GM21528 (cell line): ENCODE results near the gene SYMPK.

Experiments used
- ATAC-seq: cut with Tn5 transposase; IDR thresholded peaks from one replicate; pipeline ENCODE4 v1.9.1; 2021; ENCODE audit warnings: mild to moderate bottlenecking, moderate library complexity; ENCODE audit not compliant: unreplicated experiment, low FRiP score

Gene SYMPK

GRCh38 chr19:45785097-45785496 is 77.8 kb downstream of the SYMPK start:
- no peak for ATAC-seq

GRCh38 chr19:45784096-45784495 is 78.9 kb downstream of the SYMPK start:
- ATAC-seq: no peak

GRCh38 chr19:45782820-45783785 is 79.8 kb downstream of the SYMPK start:
- no peak for ATAC-seq

GRCh38 chr19:45782162-45782691 is 80.7 kb downstream of the SYMPK start, which contains the start of gene DMPK:
TSS of gene DMPK (minus strand) at chr19:45782490. CDS start at chr19:45782352, 138 bp downstream.
- no peak for ATAC-seq

GRCh38 chr19:45781214-45782161 is 81.5 kb downstream of the SYMPK start:
- no peak for ATAC-seq

- no peak for ATAC-seq
Measured at GRCh38 chr19:45780448-45781213, 82.3 kb downstream of the SYMPK start.

- ATAC-seq: no peak
Measured at GRCh38 chr19:45780146-45780447, 82.8 kb downstream of the SYMPK start.

- ATAC-seq: peak; percentile 78
Measured at GRCh38 chr19:45779231-45780145, 83.5 kb downstream of the SYMPK start.

- ATAC-seq: no peak
Measured at GRCh38 chr19:45778010-45778661, 84.8 kb downstream of the SYMPK start.

- no peak for ATAC-seq
Measured at GRCh38 chr19:45777395-45777961, 85.5 kb downstream of the SYMPK start.

- ATAC-seq: no peak
Measured at GRCh38 chr19:45774765-45775164, 88.2 kb downstream of the SYMPK start.

- ATAC-seq: no peak
Measured at GRCh38 chr19:45773384-45773783, 89.6 kb downstream of the SYMPK start.

GRCh38 chr19:45772912-45773311 is 90.0 kb downstream of the SYMPK start:
- ATAC-seq: no peak

- ATAC-seq: no peak
Measured at GRCh38 chr19:45772130-45772840, 90.7 kb downstream of the SYMPK start.

GRCh38 chr19:45771311-45771933 is 91.5 kb downstream of the SYMPK start:
- no peak for ATAC-seq

- peak; percentile 46 for ATAC-seq
Measured at GRCh38 chr19:45770192-45771101, 92.5 kb downstream of the SYMPK start.
